Neural cell (in vitro differentiated cells): ENCODE results near the gene IST1. TPM values are rescaled to one million over a fixed set of nuclear protein-coding genes. Genes with fewer than 3 reads are reported as not detected.

Experiments used
- H2AFZ ChIP-seq: fragments of 200-600, 300-800 bp; sonication (generic), shearing (Covaris generic); 2 replicates; pipeline ENCODE4 v1.6.0; 2014; ENCODE audit warnings: low read depth, mild to moderate bottlenecking, antibody characterized with exemption, low read length, moderate library complexity
- H3F3A ChIP-seq: fragments of 200-600 bp; shearing (Covaris generic); 2 replicates; pipeline ENCODE4 v1.6.1; 2016; ENCODE audit warnings: mild to moderate bottlenecking, moderate library complexity, mixed read lengths, antibody characterized with exemption, low read length; ENCODE audit not compliant: insufficient read depth, poor library complexity, severe bottlenecking
- H3K27ac ChIP-seq: fragments of 200-600, 300-800 bp; sonication (generic), shearing (Covaris generic); 2 replicates; pipeline ENCODE4 v1.5.1; 2014; ENCODE audit warnings: mild to moderate bottlenecking, low read length, moderate library complexity
- H3K27me3 ChIP-seq: fragments of 300-800, 200-600 bp; sonication (generic), shearing (Covaris generic); 2 replicates; pipeline ENCODE4 v1.6.0; 2014; ENCODE audit warnings: mild to moderate bottlenecking, low read depth, low read length, moderate library complexity; ENCODE audit not compliant: insufficient read depth
- H3K36me3 ChIP-seq: fragments of 300-800, 200-600 bp; sonication (generic), shearing (Covaris generic); 2 replicates; pipeline ENCODE4 v1.5.1; 2014; ENCODE audit warnings: mild to moderate bottlenecking, antibody characterized with exemption, low read length, moderate library complexity; ENCODE audit not compliant: insufficient read depth
- H3K4me2 ChIP-seq: fragments of 300-800, 200-600 bp; sonication (generic), shearing (Covaris generic); 2 replicates; pipeline ENCODE4 v1.6.0; 2014; ENCODE audit warnings: mild to moderate bottlenecking, low read length
- H3K4me3 ChIP-seq: fragments of 300-800, 200-600 bp; sonication (generic), shearing (Covaris generic); 2 replicates; pipeline ENCODE4 v1.5.1; 2014; ENCODE audit warnings: mild to moderate bottlenecking, low read length, moderate library complexity
- H3K79me2 ChIP-seq: fragments of 200-600 bp; shearing (Covaris generic); replicated peaks from 2 replicates; pipeline ENCODE4 v1.6.0; 2014; ENCODE audit warnings: mild to moderate bottlenecking, low read length, moderate library complexity; ENCODE audit not compliant: insufficient read depth
- H3K9ac ChIP-seq: fragments of 300-800, 200-600 bp; sonication (generic), shearing (Covaris generic); 2 replicates; pipeline ENCODE4 v1.6.1; 2016; ENCODE audit warnings: mild to moderate bottlenecking, low read length, mixed read lengths
- H3K9me2 ChIP-seq: fragments of 200-600 bp; shearing (Covaris generic); 2 replicates; pipeline ENCODE4 v1.6.1; 2016; ENCODE audit warnings: mild to moderate bottlenecking, low read length, mixed read lengths; ENCODE audit not compliant: insufficient read depth
- H3K9me3 ChIP-seq: fragments of 200-600, 300-800 bp; sonication (generic), shearing (Covaris generic); 2 replicates; pipeline ENCODE4 v1.6.1; 2016; ENCODE audit warnings: mild to moderate bottlenecking, mixed run types, low read length, moderate library complexity, mixed read lengths
- H4K20me1 ChIP-seq: fragments of 200-600 bp; shearing (Covaris generic); 2 replicates; pipeline ENCODE4 v1.6.1; 2016; ENCODE audit warnings: mild to moderate bottlenecking, mixed run types; ENCODE audit not compliant: insufficient read depth
- EP300 ChIP-seq: fragments of 450-650 bp; conservative IDR thresholded peaks from 2 replicates; pipeline ENCODE4 v1.6.1; 2014; ENCODE audit warnings: antibody characterized with exemption, mild to moderate bottlenecking, moderate library complexity; ENCODE audit not compliant: poor library complexity, severe bottlenecking
- EZH2 ChIP-seq: fragments of 200-600, 300-800 bp; shearing (Covaris generic), sonication (generic); IDR thresholded peaks from 2 replicates; pipeline ENCODE4 v1.6.1; 2014; ENCODE audit warnings: antibody characterized with exemption, low read length, borderline replicate concordance, mild to moderate bottlenecking; ENCODE audit not compliant: insufficient read depth, poor library complexity, severe bottlenecking
- MXI1 ChIP-seq: fragments of 450-650 bp; conservative IDR thresholded peaks from 2 replicates; pipeline ENCODE4 v1.6.1; 2014; ENCODE audit warnings: antibody characterized with exemption, mild to moderate bottlenecking; ENCODE audit not compliant: poor library complexity, severe bottlenecking
- POLR2AphosphoS5 ChIP-seq: IDR thresholded peaks from 2 replicates; pipeline ENCODE4 v1.6.1; 2012
- RAD21 ChIP-seq: fragments of 450-650 bp; conservative IDR thresholded peaks from 2 replicates; pipeline ENCODE4 v1.6.1; 2014; ENCODE audit warnings: antibody characterized with exemption, mild to moderate bottlenecking, moderate library complexity
- SMC3 ChIP-seq: fragments of 450-650 bp; conservative IDR thresholded peaks from 2 replicates; pipeline ENCODE4 v1.6.1; 2014; ENCODE audit warnings: antibody characterized with exemption, mild to moderate bottlenecking, moderate library complexity; ENCODE audit not compliant: poor library complexity
- TAF1 ChIP-seq: IDR thresholded peaks from 2 replicates; pipeline ENCODE4 v1.6.1; 2012; ENCODE audit warnings: low read depth
- polyA plus RNA-seq: library from polyadenylated mRNA; depleted of rRNA; stranded (reverse); fragments of >200 nt; gene quantifications from 2 replicates; pipeline ENCODE4 v1.2.3, GENCODE V29; 2014
- TF ChIP-seq, protein P1 (sequence below): fragments of 450-650 bp; IDR thresholded peaks from 2 replicates; pipeline ENCODE4 v1.5.1; 2014; ENCODE audit warnings: antibody characterized with exemption, mild to moderate bottlenecking, moderate library complexity; ENCODE audit not compliant: poor library complexity, severe bottlenecking
- TF ChIP-seq, protein P2 (sequence below): IDR thresholded peaks from 2 replicates; pipeline ENCODE4 v1.6.1; 2012; ENCODE audit warnings: borderline replicate concordance

Gene IST1
- polyA plus RNA-seq, 1 donor from 2014 or later = 389 TPM

DNA sequence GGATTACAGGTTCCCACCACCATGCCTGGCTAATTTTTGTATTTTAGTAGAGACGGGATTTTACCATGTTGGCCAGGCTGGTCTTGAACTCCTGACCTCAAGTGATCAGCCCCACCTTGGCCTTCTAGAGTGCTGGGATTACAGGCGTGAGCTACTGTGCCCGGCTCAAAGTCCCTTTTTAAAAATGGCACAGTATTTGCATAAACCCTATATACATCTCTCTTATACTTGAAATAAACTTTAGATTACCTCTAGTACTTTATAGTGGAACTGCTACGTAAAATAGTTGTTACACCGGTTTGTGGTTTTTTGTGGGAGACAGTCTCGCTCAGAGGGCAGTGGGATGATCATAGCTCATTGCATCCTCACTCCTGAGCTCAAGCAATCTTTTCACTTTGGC lies 36.3 kb downstream of the IST1 start:
- H3K4me3 ChIP-seq = no peak overlapping the region
- H3F3A ChIP-seq = no peaks in the 10 kb centered on the region
- TF ChIP-seq, protein P1, sequence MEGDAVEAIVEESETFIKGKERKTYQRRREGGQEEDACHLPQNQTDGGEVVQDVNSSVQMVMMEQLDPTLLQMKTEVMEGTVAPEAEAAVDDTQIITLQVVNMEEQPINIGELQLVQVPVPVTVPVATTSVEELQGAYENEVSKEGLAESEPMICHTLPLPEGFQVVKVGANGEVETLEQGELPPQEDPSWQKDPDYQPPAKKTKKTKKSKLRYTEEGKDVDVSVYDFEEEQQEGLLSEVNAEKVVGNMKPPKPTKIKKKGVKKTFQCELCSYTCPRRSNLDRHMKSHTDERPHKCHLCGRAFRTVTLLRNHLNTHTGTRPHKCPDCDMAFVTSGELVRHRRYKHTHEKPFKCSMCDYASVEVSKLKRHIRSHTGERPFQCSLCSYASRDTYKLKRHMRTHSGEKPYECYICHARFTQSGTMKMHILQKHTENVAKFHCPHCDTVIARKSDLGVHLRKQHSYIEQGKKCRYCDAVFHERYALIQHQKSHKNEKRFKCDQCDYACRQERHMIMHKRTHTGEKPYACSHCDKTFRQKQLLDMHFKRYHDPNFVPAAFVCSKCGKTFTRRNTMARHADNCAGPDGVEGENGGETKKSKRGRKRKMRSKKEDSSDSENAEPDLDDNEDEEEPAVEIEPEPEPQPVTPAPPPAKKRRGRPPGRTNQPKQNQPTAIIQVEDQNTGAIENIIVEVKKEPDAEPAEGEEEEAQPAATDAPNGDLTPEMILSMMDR = no peak
- TF ChIP-seq SMC3 (no peak), EP300 (no peak), EZH2 (no peak), TAF1 (no peak), POLR2AphosphoS5 (no peak), RAD21 (no peak), MXI1 (no peak)
- TF ChIP-seq, protein P2, sequence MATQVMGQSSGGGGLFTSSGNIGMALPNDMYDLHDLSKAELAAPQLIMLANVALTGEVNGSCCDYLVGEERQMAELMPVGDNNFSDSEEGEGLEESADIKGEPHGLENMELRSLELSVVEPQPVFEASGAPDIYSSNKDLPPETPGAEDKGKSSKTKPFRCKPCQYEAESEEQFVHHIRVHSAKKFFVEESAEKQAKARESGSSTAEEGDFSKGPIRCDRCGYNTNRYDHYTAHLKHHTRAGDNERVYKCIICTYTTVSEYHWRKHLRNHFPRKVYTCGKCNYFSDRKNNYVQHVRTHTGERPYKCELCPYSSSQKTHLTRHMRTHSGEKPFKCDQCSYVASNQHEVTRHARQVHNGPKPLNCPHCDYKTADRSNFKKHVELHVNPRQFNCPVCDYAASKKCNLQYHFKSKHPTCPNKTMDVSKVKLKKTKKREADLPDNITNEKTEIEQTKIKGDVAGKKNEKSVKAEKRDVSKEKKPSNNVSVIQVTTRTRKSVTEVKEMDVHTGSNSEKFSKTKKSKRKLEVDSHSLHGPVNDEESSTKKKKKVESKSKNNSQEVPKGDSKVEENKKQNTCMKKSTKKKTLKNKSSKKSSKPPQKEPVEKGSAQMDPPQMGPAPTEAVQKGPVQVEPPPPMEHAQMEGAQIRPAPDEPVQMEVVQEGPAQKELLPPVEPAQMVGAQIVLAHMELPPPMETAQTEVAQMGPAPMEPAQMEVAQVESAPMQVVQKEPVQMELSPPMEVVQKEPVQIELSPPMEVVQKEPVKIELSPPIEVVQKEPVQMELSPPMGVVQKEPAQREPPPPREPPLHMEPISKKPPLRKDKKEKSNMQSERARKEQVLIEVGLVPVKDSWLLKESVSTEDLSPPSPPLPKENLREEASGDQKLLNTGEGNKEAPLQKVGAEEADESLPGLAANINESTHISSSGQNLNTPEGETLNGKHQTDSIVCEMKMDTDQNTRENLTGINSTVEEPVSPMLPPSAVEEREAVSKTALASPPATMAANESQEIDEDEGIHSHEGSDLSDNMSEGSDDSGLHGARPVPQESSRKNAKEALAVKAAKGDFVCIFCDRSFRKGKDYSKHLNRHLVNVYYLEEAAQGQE = no peak
- H3K36me3 ChIP-seq = no peaks in the 10 kb centered on the region
- no peaks in the 10 kb centered on the region for H3K9me3 ChIP-seq
- H3K27ac ChIP-seq = no peak overlapping the region
- no peaks in the 10 kb centered on the region for H3K27me3 ChIP-seq
- H3K4me2 ChIP-seq = no peak overlapping the region
- H3K79me2 ChIP-seq = peaks cover 12% of the 10 kb centered on the region
- no peaks in the 10 kb centered on the region for H3K9me2 ChIP-seq
- H4K20me1 ChIP-seq = no peaks in the 10 kb centered on the region
- no peak overlapping the region for H2AFZ ChIP-seq
- no peak overlapping the region for H3K9ac ChIP-seq

DNA sequence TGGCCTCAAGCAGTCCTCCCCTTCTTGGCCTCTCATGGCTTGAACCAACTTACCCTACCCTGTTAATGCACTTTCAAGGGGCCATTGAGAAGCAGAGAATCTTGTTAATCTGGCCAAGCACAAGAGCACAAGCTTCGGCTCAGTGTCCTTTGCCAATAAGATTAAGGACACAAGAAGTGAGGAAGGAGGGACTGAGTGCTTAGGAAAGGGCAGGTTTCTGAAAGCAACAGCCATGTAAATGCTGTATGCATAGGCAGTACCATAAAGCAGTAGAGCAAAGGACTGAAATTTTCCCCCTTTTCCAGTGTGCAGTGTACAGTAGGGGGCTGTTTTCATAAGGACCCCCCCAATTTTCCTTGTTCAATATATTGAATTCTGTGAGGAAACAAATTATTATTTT lies 37.7 kb downstream of the IST1 start:
- Histone ChIP-seq H4K20me1 (no peaks in the 10 kb centered on the region), H3K4me2 (no peak overlapping the region), H3K9me3 (no peaks in the 10 kb centered on the region), H3K36me3 (no peaks in the 10 kb centered on the region), H3F3A (no peaks in the 10 kb centered on the region), H3K79me2 (peaks cover 12% of the 10 kb centered on the region), H3K27me3 (no peaks in the 10 kb centered on the region), H3K4me3 (no peak overlapping the region), H3K27ac (no peak overlapping the region), H3K9ac (no peak overlapping the region), H3K9me2 (no peaks in the 10 kb centered on the region), H2AFZ (no peak overlapping the region)
- TF ChIP-seq EZH2 = no peak
- TF ChIP-seq MXI1 = no peak
- TF ChIP-seq TAF1 = no peak
- no peak for TF ChIP-seq SMC3
- TF ChIP-seq EP300 = no peak
- TF ChIP-seq, protein P1 = no peak
- no peak for TF ChIP-seq RAD21
- TF ChIP-seq, protein P2 = no peak
- no peak for TF ChIP-seq POLR2AphosphoS5
